GM21717 (cell line): Measurements from ENCODE around the gene IKZF2.

Experiments used
- ATAC-seq: cut with Tn5 transposase; IDR thresholded peaks from one replicate; pipeline ENCODE4 v1.9.1; 2021; ENCODE audit warnings: mild to moderate bottlenecking, moderate library complexity; ENCODE audit not compliant: unreplicated experiment

IKZF2 gene

DNA sequence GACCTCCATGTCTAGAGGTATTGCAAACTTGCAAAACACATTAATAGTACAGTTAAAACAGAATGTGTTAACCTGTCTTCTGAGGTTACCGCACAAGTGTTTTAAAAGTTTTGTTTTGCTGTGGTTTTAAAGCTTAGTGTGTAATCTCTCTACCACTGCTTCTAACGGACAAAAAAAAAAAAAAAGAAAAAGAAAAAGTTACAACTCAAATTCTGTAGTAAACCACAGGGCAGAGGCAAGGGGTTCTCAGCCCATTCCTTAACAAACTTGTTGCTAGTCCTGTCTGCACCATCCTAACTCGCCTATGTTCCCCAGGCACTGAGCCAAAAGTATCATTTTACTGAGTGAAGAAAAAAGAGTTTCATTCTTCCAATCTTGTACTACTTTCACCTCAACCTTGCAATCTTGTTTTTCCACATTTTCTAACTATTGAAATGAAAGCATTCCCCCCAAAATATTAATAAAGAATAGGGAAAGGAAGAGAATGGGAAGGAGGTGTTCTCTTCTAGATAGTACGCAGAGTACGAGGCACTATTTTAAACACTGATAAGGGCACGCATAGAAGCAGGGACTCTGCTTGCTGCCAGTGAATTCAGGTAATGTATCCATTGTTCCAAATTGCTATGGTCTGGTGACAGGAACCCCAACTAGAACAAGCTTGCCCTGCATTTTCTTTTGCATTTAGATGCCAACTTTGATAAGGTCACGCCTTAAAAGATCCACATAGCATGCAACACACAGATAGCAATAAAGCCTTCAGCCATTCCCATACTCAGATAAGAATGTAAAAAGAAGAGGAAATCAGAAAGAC lies 47.1 kb downstream of the IKZF2 start:
- ATAC-seq, result no peak

GRCh38 chr2:213101692-213102460 lies 49.5 kb downstream of the IKZF2 start:
- no peak for ATAC-seq

- ATAC-seq, result no peak
Observed at GRCh38 chr2:213101109-213101508, 50.3 kb downstream of the IKZF2 start.

DNA sequence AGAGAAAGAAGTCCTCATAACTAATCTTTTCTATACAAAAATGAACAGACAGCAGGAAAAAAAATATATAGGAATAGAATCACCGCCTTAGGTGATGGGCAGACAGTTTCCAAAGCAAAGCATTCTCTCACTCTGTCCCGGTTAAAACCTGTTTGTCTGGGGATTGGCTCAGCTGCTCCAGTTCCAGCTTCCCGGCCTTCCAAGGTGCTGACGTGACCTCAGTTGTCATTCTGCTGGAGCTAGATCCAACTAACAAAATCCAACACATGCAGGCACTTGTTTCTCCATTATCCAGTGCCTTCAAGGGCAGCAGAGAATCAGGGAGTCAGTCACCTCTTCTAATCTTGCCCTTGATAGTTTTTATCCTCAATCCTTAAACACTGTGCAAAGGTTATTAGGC lies 52.8 kb downstream of the IKZF2 start:
- no peak for ATAC-seq

DNA sequence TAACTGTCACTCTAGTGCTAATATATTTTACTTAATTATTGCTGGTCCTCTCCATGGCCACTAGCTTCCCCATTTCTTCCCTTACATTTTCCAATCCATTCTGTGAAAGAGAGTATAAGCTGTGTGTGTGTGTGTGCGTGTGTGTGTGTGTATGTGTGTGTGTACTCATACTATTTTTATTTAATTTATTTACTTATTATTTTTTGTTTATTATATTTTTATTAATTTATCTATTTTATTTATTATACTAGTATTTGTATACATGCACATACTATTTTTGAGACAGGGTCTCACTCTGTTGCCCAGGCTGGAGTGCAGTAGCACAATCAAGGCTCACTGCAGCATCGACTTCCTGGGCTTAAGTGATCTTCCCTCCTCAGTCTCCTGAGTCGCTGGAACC lies 59.6 kb downstream of the IKZF2 start:
- ATAC-seq, result no peak

- ATAC-seq, result no peak
Observed at GRCh38 chr2:213090772-213091171, 60.6 kb downstream of the IKZF2 start.

DNA sequence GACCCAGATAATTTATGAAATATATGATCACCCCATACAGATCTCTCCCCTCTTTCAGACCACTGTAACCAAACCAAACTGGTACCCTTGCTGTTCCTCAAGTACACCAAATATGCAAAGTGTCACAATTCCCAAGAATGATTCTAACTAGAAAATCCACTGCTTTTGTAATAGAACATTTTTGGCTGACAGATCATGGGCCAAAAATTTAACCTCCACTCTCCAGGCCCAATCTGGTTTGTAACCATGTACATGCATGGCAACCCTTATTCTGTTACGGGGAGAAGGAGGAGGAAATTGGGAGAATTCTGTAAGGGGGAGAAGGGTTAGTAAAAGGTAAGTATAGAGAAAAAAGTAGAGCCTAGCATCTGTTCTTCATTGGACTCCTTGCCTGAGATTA lies 62.0 kb downstream of the IKZF2 start:
- ATAC-seq, result no peak

GRCh38 chr2:213087040-213087439 lies 64.4 kb downstream of the IKZF2 start:
- ATAC-seq, result no peak

DNA sequence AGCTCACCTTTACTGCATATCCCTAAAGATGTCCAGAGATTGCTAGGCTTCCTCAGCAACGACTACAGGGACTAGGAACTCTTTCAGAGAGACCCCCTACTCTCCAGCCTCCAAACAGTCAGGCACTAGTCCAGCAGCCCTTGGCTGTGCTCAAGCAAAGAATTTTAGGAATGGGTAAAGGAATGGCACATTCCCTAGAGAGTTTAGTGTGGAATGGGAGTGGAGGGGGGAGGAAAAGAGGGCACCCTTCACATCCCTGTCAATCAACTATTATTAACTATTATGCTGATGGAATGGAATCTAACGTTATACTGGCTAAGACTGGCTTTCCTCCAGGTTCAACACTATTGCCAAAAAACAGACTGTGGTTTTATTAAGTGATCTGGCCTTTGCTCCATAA lies 64.8 kb downstream of the IKZF2 start:
- no peak for ATAC-seq

DNA sequence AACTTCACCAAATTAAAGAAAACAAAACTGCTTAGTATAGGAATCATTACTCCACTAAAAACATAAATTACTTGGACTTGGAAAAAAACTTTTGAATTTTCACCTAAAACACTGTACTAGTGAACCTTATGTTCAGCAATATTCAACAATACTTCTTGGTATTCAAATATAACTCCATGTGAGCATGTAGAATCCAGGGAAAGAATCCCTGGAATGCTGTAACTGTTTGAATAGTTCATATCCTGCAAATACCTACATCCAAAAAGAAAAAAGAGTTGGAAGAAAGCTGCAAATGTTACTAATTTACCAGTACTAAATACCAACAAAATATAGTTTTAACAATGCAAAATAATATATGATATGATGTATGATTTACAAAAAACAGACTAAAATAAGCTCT lies 65.4 kb downstream of the IKZF2 start:
- no peak for ATAC-seq

- no peak for ATAC-seq
Observed at GRCh38 chr2:213085538-213085937, 65.9 kb downstream of the IKZF2 start.

DNA sequence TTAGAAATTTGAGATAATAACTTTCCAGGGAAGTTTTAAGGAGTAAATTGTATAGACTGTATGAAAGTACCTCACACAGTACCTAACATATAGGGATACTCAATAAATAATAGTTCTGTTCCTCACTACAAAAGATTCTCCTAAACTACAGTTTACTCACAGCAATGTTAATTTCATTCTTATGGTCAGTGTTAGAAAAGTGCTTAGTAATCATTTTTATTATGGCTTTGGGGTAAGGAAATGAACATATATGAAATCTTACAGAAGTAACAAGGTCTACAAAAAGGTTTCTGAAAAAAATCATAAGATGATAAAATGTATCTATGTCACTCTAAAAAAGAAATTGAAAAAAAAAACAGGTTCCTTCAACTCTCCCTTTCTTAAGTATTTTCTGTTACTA lies 67.2 kb downstream of the IKZF2 start:
- no peak for ATAC-seq

- no peak for ATAC-seq
Observed at GRCh38 chr2:213080969-213081617, 70.3 kb downstream of the IKZF2 start.

DNA sequence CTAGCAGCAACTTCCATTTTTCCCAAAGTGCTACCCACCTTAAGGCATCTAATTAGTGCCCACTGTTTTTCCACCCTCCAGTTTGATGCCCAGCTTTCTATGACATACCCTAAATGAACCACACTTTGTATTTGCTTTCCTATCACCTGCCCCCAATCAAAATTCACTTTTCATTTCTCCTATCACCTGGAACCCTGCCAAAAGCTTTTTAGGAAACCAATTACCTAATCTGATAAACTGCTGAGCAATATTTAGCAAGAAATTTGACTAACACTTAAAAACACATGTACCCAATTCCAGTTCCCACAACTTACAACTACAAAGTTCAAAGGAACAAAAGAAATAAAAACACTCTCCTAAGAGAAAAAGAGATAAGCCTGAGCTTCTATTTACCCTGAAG lies 71.7 kb downstream of the IKZF2 start:
- ATAC-seq, result no peak

GRCh38 chr2:213078686-213079085 lies 72.7 kb downstream of the IKZF2 start:
- ATAC-seq, result no peak

DNA sequence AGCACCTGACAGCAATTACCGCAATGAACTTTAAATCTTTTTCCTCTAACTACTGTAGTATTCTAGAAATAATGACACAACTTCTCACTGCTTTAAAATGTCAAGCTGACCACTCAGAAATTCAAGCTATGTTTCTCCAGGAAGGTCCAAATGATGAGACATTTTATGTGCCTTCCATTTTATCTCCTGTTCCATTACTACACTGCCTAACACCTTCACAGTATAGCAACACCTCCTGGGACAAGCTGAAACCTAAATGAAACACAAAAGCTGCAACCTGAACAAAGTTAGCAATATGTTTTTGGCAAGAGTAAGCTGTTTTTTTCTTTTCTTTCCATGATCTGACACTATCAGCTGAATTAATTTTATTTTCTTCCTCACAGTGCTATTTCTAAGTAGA lies 81.9 kb downstream of the IKZF2 start:
- no peak for ATAC-seq

GRCh38 chr2:213068676-213069359 lies 82.6 kb downstream of the IKZF2 start:
- ATAC-seq, result no peak

DNA sequence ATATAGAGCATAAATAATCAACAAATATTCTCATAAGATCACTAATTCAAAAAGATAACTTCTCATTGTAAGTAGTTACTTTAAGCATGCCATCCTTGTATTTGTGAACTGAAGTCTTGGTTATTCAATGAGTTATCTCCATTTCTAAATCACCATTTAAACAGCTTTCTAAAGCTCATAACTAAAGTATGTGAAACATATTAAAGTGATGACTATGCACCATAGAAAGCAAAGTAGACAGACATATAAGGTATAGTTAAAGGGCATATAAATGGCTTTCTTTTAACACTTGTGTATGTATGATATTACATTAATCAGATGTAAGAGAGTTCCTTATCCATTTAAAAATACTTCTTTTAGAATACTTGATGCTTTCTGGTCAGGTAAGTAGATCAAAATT lies 83.5 kb downstream of the IKZF2 start:
- ATAC-seq, result no peak

DNA sequence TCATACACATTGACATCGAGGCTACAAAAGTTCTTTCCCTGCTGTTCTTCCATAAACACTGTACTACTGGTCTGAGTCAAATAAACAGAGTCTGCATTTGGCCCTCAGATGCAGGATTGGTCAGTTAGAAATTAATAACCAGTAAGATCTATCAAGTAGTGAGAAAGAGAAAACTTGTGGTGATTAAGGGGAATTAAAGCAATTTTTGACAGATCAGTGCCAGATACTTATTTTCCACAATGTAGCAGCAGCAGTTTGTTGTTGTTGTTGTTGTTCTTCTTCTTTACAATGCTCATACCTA lies 85.0 kb downstream of the IKZF2 start:
- ATAC-seq, result no peak

DNA sequence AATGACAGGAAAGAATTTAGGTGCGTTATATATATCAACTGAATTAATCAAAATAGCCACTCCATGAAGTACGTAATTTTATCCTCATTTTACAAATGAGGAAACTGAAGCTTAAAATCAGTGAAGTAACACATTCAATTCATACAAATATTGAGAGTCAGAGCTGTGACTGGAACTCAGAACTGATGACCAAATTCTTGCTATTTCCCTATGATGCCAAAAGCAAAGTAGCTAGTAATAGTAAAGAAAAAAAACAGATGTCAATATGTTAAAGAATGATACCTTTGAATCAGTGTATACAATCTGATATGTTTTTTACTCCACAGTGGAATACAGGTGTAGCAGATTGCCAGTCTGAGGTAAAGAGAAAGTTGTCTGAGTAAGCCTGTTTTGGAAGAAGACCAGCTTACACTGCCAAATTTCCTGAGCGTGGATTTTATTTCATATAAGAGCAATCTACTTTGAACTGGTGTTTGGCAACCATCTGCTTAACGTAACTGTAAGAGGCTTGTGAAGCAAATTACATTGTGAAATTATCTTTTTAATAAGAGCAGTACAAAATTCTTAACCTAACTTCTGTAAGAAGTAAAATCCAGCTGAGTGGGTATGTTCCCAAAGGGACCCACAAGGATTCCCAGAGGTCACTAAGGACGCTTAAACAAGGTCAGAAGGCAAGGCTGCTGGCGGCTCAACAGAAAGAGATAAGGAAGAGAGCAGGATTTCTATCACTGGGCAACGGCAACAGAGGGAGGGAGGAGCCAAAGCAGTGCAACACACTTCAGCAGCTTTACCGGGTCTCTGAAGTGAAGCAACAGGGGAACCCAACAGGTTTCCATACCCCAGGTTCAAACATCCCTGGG lies 85.6 kb downstream of the IKZF2 start:
- ATAC-seq, result no peak

DNA sequence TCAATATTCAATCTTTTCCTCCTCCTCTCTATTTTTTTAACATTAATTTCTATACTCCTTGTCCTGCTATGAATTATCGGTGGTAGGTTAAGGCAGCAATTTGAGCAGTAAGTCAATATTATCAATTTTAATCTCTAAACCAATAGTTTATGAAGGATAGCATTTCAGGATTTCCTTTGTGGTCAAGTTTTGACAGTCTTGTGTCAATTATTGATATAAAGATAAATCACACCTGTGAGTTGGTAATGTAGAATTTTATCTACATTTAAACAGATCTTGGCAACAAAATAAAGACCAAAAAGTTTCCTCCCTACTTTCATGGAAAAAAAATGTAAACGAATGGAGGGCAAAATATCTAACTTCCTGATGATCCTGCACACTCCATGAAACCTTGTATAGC lies 87.3 kb downstream of the IKZF2 start:
- ATAC-seq, result no peak
